SH-SY5Y (cell line): Measurements from ENCODE around the gene SLC38A6.

Experiments used
- GATA2 ChIP-seq: IDR thresholded peaks from 2 replicates; pipeline ENCODE4 v1.6.1; 2011; ENCODE audit warnings: mild to moderate bottlenecking, low read depth, low read length
- GATA3 ChIP-seq: IDR thresholded peaks from 2 replicates; pipeline ENCODE4 v1.6.1; 2011; ENCODE audit warnings: low read depth, mild to moderate bottlenecking, low read length, moderate library complexity

DNA sequence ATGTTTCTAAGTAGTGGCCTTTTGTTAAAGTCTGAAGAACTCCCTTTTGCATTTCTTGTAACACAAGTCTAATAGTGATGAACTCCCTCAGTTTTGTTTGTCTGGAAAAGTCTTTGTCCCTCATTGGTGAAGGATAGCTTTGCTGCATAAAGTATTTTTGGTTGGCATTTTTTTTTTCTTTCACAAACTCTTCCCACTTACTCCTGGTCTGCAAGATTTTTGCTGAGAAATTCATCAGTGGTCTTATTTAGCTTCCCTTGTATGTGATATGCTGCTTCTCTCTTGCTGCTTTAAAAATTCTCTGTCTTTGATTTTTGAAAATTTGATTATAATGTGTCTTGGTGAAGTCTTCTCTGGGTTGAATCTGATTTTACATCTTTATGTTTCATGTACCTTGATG lies 22.9 kb upstream of the SLC38A6 start:
- no peak for TF ChIP-seq GATA2
- no peak for TF ChIP-seq GATA3
